GM18502 (cell line): ENCODE data around the gene ETS1.

ENCODE experiments used
- ATAC-seq: cut with Tn5 transposase; IDR thresholded peaks from one replicate; pipeline ENCODE4 v1.9.1; 2021; ENCODE audit warnings: mild to moderate bottlenecking; ENCODE audit not compliant: unreplicated experiment, poor library complexity

ETS1 gene

DNA sequence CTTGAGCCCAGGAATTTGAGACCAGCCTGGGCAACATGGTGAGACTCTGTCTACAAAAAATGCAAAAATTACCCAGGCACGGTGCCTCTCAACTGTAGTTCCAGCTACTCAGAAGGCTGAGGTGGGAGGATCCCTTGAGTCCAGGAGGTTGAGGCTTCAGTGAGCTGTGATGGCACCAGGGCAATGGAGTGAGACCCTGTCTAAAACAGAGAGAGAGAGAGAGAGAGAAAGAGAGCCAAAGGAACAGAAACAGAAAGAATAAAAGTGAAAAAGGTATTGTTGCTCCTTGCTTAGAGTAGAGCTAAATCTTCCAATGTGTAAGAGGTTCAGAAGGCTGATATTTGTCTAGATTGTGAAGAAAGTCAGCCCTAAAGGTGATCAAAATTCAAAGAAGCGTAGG lies 8.9 kb upstream of the ETS1 start:
- no peak for ATAC-seq

DNA sequence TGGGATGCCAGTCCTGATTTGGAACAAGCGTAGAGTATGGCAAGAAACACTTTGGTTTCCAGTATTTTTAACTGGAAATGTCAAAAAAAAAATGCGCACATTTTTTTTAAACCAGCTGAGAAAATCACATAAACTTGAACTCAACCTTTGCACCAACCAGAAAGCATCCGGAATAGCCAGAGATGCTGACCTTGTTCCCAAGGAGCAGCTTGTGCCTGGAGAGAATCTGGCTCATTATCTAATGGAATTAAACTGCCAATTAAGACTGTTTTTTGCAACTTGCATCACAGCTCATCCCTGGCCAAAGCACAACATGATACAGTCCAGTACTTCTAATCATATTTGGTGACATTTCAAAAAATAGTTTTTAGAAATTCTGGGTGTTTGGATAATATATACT lies 8.4 kb upstream of the ETS1 start:
- no peak for ATAC-seq

DNA sequence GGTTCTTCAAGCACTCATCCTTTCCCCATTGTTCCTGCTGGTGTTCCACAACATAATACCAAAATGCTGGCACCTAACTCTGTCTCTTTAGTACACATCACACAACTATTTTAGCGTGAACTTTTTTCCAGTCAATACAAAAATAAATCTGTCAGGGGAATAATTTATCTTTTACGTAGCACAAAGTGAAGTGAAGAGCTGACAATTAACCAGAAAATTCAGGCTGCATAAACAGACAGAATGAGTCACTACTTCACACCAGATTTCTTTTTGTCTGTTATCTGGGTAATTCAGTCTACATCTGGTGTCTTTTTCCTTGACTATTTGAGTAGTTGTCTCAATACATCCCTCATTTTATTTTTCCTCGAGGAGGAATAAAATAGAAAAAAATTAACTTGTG lies 7.9 kb upstream of the ETS1 start:
- no peak for ATAC-seq

DNA sequence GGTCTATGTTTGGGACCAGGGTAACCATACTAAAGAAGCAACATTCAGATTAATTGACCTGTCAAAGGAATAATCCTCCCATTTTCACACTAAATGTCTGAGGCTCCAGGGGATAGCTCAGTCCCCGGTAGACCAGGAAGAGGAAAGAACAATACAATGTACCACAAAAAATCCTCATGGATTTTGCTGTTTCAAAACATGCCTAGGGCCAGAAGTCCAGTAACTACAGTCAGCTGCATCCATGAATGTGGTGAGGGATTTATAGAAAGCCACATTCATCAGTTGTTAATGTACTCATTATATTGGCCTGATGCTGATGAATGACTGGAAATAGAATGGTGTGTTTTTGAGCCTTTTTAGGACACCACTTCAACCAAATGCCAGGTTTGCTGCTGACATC lies 6.9 kb upstream of the ETS1 start:
- ATAC-seq, result no peak

DNA sequence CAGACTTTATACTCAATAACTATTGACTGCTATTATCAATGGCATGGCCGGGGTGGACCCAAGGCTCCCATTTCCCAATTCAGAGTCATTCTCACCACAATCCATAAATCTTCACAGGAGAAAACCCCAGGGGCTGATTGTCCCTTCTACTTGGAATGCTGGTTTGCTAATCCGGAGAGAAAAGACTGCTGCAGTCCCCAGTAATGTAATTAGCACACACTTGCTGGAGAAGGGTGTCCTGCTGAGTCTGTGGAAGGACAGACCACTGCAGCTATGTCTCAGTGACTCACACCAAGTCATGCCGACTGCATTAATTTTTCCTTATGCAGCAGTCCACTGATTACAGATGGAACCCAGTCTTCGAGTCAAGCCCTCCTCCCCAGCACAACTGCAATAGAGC lies 5.9 kb upstream of the ETS1 start:
- no peak for ATAC-seq

DNA sequence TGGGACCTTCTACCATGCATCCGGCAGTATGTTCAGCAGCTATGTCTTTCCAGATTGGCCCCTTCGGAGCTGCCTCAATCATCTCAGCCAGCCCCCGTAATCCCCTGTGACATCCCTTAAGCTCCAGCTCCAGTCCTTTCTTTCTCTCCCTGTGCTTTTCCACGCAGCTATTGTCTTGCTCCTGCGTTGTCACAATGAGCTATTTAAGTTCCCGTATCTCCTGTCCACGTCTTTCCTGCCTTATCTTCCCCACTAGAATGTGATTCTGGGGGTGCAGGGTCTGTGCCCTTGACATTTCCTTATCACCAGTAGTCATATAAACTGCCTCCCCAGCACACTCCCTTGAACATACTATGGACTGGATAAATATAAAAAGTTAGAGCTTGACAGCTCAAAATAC lies 5.1 kb upstream of the ETS1 start:
- no peak for ATAC-seq

DNA sequence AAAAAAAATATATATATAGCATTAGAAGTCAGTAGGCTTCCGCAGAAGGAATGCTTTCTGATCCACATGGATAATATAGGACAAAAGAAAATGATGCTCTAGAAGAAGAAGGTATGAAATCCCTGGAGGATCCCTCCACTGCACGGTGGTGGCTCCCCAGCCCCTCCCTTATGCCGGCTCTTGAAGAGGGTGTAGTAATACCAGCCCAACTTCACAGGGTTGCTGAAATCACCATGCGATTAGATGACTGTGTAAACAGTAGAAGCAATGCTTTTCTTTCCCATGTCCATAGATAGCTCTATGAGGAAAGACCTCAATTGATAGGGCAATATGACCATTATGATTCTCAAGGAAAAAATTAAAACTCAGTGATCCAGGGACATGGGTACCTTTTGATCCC lies 3.2 kb upstream of the ETS1 start:
- no peak for ATAC-seq

DNA sequence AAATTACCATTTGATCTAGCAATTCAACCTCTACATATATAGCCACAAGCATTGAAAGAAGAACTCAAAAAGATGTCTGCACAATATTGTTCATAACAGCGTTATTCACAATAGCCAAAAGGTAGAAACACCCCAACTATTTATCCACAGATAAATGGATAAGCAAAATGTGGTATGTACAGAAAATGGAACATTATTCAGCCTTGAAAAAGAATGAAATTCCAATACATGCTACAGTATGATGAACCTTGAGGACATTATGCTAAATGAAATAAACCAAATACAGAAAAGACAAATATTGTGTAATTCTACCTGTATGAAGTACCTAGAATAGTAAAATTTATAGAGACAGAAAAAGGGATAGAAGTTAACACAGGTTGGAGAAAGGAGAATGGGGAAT lies 2.6 kb upstream of the ETS1 start:
- ATAC-seq, result no peak

DNA sequence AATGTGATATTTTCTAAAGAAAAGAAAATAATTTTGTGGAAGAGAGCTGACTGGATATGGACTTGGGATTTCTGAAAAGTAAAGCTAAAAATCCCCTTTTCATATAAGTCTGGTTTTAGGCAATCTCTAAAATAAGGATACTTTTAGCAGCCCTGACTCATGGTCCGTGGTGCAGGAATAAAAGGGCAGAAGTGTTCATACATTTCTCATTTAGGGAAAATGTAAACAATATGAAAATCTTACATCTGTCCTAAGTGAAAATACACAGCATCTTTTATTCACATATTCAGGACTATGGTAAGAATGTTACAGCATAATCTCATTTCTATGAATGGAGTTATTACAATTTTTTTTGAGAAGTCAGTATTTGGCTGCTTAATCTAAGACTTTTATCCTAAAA lies 735 bp upstream of the ETS1 start:
- no peak for ATAC-seq

DNA sequence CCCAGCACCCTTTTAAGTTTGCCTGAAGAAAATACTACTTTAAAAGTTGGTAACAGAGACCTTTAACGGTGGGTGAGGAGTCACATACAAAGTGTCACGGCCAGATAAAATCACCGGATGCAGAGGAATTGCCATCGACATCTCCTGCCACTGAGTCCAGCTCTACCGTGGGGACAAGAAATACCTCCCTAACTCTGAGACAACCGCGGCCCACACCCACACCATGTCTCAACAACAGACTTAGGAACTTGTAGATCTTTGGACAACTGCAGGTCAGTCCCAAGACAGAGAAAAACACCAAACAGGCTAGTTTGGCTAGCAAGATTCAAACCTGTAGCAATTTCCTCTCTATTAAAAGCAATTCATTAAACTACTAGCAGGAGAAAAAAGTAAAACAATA lies 669 bp downstream of the ETS1 start:
- no peak for ATAC-seq

DNA sequence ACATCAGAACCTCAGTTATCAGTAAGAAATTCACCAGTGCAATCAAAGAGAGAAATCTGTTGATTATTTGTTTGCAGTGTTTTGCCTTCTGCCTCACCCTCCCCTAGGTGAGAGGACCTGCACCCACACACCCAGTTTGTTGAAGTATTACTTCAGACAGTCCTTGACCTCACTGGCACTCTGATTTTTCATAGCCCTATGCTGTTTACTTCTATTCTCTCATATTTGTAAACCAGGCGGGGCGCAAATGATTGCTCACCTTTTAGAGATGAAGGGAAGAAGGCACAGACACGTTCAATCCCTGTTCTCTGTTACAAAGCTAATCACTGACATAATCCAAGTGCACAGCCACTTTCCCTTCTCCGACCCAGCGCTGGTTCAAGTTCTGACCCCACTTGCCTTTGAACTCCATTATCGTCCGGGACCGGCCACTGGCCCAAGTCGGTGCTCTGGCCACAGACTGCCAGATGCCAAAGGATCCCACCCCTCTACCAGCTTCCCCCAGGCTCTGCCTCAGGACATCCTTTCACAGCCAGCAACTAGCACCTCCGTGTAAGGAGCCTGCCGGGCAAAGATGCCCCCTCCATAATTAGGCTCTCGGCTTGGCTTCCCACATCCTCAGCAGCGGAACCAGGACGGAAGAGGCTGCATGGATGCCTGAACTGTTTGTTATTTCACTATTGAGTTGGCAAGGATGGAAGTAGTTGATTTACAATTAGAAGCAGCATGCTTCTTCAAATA lies 1.7 kb downstream of the ETS1 start:
- no peak for ATAC-seq

DNA sequence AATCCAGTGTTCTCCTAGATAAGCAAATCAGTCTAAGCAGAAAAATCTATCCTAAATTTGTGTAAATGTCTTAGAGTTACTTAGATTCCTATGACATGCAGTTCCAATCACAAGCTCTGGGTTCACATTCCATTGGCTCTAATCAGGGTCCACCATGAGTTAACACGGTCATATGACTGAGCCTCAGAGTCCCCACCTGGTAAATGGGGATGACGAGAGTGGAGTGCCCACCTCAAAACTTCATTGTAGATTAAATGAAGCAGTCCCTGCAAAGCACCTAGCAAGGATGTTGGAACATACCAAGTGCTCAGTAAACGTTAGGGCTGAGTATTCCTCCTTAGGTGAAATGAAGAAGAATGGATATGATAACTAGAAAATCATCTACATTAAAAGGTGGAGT lies 3.1 kb downstream of the ETS1 start:
- no peak for ATAC-seq

DNA sequence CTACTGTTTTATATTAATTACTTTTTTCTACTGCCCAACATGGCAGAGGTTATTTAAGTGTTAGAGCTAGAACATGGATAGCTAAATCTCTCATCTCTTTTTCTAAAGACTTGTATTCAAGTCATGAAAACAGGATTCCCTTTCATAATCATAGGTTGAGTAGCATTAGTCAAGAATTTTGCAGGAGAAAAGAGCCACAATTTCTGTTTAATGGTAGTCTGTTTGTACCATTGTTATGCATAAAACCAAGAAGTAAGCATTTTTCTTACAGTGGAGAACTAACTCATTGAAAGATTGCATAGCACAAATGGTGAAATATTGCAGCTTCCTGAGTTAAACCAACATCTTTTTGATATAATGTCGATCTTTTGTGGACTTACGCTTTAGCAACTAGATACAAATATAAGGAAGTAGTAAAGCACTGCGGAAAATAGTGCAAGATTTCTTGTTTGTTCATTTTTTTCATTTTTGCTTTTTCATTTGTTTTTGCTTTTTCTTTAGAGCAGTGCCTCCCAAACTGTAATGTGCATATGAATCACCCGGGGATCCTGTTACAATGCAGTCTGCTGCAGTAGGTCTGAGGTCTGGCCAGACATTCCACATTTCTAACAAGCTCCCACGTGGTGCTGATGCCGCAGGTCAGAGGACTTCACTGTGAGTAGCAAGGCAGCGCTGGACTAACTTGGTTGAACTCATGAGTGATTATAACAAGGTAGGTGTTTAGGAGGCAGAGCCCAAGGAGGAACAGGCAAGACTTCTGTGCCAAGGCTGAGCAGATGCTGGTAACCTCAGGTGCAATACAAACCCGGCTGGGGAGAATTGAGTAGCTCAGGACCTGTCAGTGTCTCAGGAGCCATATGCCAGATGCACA lies 4.6 kb downstream of the ETS1 start:
- no peak for ATAC-seq

DNA sequence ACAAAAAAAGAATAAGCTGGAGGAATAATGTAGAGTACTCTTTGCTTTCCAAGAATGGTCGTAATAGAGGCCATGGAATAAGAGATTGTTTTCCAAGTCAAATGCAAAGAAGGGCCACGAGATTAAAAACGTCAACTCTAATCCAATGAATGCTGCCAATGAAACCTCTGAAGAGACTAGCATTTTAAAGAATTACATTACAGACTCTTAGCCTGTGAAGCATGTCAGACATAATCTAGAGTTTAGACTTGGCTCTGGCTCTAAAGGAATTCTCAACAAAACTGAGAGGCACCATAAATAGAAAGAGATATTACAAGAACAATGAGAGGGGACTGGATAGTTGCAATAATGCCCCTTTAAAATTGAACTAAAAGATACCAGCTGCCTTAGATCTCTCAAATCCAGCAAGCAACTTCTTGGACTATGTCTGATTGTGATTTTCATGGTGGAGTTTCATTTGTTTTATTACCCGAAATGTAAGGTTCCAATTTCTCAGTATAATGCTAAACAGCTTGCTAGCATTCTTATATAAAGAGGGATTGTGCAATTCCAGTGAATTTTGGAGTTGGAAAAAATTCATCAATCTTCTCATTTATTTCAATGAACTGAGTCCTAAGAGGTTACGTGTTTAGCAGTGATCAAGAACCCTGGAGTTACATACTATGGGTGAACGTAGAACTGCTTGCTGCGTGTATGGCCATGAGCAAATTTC lies 5.6 kb downstream of the ETS1 start:
- ATAC-seq, result no peak

DNA sequence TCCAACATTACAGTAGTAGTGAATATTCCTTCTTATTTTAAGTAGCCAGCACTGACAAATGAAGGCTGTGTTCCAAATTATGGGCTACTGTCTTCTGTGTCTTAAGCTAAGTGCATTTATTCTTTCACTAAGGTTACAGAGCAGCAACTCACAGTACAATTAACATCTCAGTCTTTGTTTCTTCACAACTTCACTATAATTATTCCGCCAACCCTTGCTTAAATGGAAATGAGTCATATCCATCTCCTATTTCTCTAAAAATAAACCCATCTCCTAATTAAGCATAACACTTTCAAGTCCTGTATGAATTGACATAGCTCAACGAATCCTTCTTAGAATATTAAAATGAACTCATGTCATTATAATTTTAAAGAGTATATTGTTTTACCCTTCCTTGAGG lies 6.7 kb downstream of the ETS1 start:
- ATAC-seq, result no peak

DNA sequence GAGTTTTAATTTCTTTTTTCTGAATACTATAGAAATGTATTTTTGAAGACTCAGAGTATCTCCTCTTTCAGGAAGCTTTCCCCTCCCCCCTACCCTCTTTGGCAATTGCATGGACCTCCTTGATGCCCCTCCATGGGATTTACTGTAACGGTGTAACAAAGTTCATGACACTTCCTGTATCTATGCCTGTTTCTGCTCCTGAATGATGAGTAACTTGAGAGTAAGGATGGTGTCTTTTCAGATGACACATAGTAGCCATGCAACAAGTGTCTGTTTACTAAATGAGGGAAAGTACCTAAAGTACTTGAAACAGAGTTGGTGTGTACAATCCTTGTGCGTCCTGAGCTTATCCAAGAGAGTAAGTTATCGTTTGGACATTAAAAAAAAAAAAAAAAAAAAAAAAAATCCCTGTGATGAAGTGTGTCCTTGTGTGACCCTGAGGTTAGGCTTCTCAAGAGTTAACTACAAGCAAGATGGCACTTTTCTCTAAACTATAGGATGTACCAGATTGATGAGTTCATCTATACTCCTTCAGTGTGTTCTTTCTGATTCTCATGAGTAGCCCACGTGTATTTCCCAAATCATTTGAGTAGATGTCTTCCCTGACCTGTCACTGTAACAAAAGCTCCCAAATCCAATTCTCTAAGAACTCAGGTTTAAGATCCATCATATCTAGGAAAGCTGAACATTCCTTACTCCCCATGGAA lies 7.4 kb downstream of the ETS1 start:
- ATAC-seq, result no peak

DNA sequence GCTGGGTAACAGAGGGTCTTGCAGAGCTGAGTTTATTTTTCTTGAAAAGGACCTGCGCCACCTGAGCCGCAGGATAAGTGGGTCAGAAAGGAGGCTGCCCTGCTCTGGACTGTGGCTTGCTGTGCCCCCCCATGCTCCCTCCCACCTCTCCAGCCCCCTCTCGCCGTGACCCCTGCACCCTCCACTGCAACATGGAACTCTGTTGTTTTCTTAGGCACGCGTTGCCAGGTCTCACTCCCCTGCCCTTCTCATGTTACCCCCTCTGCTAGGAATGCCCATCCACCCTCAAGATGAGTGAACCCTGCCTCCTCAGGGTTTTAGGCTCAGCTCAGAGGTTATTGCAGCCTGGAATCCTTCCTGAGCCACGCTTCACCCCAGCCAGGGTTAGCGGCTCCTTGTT lies 10.8 kb downstream of the ETS1 start:
- ATAC-seq, result no peak

DNA sequence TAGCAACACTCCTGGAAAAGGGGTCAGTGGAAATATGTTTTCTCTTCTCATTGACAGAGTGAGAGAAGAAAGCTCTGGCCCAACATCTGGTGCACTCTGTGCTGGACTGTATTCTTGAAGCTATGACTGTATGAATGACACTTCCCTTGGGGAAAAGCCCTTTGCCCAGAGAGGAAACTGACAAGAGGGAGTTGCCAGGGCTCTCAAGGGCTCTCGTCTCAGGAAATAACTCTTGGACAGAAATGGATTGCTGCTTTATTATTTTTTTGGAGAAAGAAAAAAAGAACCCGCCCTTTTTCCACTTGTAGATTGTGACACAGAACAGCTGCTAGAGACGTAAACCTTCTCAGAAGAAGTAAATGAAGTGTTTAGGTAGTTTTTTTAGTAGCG lies 11.4 kb downstream of the ETS1 start:
- no peak for ATAC-seq

DNA sequence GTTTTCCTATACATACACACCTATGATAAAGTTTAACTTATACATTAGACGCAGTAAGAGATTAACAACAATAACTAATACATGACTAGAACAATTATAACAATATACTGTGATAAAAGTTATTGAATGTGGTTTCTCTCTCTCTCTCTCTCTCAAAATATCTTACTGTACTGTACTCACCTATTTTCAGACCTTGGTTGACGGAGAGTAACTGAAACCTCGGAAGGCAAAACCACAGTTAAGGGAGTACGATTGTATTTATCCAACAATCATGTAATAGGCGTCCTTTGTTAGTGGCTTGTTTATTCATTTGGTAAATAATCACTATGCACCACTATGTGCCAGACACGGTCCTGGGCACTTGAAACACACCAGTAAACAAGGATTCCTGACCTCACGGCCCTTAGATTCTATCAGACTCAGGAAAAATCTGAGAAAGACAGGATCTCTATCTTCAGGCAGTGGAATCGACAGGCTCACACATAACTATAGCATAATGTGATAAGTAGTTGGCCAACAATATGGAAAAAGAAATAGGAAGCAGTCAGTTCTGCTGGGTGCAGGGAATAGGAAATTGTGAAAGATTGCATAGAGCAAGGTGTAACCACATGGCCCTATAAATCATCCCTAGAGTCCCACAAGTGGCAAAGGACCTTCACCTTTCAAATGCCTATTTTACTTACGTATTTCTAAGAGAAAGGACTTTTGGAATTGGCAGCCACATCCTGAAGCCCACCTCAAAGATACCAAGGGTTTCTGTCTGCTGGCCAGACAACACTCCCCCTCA lies 12.0 kb downstream of the ETS1 start:
- no peak for ATAC-seq

DNA sequence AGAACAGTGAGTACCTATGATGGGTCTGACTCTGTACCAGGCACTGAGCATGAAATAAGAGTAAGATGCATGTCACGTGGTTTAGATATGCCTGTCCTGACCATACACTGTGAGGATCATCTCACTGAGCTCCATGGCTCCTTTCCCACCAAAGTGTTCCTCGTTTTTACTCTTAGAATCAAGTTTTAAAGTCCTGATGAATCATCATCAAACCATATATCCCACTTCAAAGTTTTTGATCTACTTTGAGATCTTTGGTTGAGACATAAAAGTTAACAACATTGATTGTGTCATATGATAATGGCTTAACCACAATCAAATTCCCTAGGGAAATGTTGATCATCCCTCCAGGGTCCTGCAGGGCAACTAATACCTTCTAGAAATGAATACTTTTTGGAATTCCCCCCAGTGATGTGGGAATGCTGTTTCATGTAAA lies 12.8 kb downstream of the ETS1 start:
- ATAC-seq, result no peak
